ENCODE data around the gene NDUFAF2.
"Not testable (repeated sequence)": the region's sequence is repeated elsewhere in the genome, so short reads cannot be mapped to it uniquely, and the experiment has no call there.

NDUFAF2 gene, protein sequence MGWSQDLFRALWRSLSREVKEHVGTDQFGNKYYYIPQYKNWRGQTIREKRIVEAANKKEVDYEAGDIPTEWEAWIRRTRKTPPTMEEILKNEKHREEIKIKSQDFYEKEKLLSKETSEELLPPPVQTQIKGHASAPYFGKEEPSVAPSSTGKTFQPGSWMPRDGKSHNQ

DNA sequence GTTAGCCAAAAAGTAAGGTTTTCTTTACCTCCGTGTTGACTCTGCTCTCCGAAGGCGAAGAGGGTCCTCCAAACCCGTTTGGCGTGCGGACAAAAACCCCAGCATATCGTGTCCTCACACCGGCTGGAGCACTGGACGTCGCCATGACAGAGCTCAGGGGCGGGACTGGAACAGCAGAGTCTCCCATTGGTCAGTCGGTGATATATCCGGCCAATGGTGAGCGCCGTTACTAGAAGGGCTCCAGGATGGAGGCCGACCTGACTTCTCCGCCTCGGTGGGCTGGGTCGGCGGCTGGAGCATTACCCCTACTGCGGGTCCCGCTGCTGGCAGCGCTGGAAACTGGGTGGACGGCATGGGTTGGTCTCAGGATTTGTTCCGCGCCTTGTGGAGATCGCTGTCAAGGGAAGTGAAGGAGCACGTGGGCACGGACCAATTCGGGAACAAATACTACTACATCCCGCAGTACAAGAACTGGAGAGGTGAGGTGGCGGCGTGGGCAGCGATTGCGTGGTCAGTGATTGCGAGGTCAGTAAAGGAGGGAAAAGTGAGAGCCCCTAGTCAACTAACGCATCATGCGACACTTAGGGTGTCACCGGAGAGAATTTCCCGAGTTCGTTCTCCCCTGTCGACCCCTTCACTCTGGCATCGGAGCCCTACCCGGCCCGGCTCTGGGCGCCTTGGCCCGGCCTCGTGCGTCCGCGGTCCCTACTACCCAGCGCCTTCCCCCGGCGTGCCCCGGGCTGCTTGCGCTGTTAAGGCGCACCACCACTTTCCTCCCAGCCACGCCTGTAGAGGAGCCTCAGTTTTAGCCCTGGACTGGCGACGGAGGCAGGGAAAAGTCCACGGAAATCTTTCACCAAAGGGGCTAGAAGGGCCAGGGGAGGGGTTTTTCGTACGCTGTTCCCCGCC lies at the start of gene NDUFAF2, which contains the start of gene ERCC8:
Gene NDUFAF2 (plus strand): TSS at position 302 of the 909 bp plus-strand sequence. CDS start 51 bp downstream, at position 353.
Gene ERCC8 (minus strand): TSS at position 167 of the 909 bp plus-strand sequence. CDS start 62 bp downstream, at position 105.
- DNase-seq, result peak; percentile 63

DNA sequence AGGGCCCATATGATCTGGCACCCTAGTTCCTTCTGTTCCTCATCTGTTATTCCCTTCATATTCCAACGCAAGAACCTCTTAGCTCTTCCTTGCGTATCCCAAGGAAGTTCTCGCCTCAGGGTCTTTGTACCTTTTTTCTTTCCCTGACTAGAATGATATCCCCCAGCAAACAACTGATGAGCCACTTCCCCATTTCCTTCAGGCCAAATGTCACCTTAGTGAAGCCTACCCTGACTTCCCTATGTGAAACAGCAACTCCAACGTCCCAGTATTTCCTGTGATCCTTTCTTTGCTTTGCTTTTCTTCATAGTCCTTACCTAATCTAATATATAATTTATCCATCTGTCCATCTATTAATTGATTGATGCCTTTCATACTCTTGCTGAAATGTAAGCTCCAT lies 48.0 kb upstream of the NDUFAF2 start:
- no peak for DNase-seq

DNA sequence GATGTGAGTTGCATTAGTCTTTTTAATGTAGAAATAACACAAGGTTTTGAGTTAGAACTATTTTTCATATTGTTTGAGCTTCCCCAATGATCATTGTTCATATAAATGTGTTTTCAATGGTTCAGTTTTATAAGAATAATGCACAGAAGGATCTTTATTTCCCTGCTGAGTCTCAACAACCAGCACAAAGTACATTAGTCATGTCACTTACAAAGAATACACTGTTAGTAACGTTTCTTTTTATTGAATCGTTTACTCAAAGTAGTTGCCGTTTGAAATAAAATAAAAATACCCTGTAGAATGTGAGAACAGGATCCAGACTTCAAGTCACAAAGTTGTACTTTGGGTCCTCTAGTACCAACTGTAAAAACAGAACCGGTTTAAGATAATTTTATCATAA lies 41.6 kb upstream of the NDUFAF2 start:
- DNase-seq, result no peak

DNA sequence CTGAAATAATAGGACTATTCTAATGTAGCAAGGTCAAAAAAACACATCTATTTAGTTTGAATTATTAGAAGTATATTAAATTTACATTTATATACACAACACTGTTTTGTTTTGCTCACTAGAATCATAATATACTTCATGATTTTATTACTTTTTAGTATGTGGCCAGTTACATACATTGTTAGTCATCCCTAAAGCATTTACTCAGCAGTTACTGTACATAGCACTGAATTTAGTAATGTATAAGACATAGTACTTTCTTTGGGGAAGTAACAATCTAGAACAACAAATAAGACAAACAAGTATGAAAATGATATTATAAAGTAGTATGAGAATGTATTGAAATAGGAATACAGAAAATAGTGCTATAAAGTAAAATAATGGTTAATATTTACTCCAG lies 28.4 kb upstream of the NDUFAF2 start:
- DNase-seq, result no peak

DNA sequence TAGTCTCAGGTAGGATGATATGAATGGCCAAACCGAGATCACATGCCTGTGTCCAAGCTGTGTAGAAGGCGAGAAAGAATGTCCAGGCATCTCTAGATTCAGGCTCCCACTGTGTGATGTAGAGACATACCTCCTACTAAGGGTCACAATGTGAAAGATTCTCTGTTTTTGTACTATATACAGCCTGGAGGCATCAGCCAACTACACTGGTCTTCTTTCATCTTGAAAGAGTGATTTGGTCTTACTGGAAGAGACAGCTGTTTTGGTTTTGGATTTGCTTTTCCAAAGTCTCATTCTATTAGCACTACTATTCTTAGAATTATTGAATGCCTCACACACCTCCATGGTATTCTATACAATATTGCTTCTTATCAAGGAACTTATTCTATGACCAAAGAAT lies 26.5 kb upstream of the NDUFAF2 start:
- no peak for DNase-seq

DNA sequence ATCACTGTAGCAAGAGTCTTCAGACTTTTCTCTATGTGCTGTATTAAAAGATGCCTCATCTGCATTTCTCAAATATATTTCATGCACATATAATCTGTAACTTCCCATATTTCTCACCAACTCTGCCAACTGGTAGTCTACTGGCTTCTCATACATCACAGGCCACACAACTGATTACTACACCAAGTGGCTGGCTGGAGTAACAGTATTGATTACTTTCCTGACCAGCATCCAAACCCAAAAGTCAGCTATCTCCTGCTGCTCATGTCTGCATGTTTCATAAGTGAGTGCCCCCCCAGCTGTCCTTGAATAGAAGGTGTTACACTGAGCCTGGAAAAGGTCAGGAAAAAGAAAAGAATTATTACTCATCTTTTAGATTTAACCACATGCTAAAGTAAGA lies 17.6 kb upstream of the NDUFAF2 start:
- DNase-seq, result no peak

DNA sequence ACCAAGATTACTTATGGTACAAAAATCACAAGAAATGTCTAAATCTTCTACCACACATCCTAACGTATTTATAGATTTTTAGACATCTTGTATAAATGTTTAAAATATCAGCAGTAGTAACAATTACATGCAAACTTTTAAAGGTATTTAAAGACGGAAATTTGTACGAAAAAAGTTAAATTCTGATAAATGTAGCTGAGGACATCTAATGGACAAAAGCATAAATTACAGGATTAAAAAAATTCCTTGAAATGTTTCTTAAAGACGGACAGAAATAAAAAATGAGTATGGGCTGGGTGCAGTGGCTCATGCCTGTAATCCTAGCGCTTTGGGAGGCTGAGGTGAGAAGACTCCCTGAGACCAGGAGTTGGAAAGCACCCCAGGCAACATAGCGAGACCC lies 16.0 kb upstream of the NDUFAF2 start:
- DNase-seq, result no peak

DNA sequence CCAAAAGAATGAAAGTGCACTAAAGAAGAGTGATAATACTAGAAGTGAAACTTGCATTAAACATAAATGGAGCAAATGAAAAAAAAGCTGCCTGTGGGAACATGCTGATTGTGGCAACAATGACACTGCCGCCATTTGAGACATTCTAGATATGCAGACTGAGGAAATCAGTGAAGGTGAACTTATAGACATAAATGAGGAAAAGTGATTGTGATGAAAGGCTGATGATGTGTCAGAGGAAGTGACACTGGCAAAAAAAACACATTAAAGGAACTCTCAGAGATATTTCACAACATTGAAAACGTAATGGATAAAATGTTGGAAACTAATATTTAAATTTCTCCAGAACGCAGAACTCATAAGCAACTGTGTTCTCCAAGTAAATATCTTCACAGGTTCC lies 1.4 kb upstream of the NDUFAF2 start:
- DNase-seq, result no peak

DNA sequence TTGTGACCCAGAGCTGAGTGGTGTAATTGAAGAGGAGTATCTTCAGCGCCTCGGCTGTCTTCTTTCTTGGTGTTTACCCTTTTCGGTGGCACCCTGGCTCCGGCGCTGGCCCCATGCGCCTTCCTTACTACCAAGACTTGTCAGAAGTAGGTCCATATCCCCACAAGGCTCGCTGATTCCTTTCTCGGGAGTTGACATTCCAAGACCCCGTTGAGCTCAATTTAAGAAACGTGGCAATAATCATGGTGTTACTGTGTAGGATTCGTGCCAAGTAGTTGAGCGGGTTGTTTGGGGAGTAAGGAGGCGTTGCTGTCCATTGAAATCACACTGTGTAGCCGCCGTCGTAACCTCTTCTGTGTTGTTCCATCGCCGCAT lies 795 bp downstream of the NDUFAF2 start:
- DNase-seq, result peak; percentile 27

DNA sequence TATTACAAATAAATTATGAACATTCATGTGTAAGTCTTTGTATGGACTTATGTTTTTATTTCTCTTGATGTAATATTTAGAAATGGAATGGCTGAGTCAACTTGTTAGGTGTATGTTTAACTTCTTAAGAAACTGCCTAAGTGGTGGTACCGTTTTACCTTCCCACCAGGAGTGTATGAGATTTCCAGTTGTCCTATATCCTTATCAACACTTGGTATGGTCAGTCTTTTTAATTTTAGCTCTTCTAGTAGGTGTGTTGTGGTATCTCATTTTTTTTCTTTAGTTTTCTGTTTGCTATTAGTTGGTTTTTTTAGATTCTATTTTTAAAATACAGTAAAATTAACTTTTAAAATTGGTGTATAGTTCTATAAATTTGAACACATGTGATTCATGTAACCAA lies 3.7 kb downstream of the NDUFAF2 start:
- DNase-seq, result no peak

DNA sequence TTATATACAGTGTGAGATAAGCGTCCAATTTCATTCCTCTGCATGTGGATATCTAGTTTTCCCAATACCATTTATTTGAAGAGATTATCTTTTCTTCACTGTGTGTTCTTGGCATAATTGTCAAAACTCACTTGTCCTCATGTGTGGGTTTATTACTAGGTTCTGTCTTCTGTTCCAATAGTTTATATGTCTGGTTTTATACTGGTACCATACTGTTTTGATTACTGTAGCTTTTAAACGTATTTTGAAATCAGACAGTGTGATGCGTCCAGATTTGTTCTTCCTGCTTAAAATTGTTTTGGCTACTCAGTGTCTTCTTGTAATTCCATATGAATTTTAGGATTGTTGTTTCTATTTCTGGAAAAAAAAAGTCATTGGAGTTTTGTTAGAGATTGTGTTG lies 10.2 kb downstream of the NDUFAF2 start:
- DNase-seq, result no peak

DNA sequence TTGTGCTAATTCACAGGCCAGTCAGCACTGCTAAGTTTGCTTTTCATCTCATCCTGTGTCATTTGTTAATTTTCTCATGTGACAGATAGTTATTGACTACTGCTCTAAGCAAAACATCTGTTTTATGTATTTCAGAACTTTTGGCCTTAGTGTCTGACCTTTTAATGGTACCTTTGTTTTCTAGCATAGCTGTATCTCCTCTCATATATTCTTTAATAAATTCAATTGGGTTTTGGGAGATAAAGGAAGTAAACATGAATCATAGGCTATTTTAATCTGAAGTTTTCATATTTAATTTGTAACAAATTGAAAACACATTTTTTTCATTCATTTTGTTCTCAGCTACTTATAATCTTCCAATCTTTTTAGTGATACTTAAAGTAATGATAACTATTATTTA lies 13.1 kb downstream of the NDUFAF2 start:
- no peak for DNase-seq

DNA sequence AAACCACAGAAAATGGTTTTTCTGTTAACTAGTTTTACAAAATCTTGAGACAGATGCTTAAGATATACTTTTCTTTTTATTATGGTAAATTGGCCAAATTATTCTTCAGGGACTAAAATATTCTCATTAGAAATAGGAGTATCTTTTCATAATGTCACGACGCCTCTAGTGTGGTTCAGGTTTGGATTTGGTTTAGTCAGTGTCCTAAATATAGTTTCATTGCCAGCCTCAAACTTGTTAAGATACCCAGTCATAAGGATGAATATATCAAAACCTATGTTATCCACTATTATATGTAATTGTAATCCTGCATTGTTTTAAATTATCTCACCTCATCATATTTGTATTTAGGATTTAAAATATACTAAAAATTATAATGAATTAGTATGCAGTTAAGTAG lies 13.7 kb downstream of the NDUFAF2 start:
- no peak for DNase-seq

DNA sequence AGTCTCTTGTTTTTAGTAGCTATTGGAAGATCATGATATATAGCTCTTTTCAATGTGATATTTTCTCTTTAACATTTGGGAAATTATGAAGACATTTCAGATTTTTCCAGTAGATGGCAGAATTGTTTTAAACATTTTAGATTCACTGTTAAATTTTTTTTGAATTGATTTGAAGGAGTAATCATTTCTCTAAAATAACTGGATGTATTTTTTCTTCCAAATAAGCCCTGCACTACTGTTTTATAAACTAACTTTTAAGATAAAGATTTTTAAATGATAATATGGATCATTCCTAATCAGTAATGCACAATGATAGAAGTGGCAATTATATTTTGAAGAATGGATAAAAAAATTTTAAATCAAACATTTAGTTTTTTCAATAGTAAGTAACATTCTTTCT lies 14.2 kb downstream of the NDUFAF2 start:
- no peak for DNase-seq

DNA sequence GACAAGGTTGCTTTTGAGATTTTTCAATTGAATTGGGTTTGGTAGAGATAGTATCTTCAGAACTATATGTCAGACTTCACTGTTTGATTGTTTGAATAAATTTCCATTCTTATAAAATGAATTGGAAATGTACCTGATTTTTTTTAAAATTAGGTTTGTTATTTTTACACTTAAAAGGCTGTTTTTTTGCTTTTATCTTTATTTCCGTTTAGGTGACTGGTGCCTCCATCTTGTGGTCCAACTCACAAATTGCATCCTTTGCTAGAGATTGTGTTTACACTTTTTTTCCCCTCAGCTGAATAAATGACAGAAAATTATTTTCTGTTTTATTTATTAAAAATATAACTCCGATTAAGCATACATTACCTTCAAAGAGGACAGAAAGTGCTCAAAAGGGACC lies 15.6 kb downstream of the NDUFAF2 start:
- DNase-seq, result no peak

DNA sequence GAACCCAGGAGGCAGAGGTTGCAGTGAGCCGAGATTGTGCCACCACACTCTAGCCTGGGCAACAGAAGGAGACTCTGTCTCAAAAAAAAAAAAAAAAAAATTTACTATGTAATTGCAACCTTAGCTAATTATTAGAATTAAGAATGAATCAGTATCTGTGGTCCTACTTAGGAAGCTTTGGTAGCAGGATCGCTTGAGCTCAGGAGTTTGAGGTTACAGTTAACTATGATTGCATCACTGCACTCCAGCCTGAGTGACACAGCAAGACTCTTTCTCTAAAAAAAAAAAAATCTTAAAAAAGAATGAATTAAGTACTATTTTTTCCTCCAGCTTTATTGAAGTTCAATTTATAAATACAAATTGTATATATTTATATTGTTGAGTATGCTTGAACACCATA lies 16.7 kb downstream of the NDUFAF2 start:
- no peak for DNase-seq

DNA sequence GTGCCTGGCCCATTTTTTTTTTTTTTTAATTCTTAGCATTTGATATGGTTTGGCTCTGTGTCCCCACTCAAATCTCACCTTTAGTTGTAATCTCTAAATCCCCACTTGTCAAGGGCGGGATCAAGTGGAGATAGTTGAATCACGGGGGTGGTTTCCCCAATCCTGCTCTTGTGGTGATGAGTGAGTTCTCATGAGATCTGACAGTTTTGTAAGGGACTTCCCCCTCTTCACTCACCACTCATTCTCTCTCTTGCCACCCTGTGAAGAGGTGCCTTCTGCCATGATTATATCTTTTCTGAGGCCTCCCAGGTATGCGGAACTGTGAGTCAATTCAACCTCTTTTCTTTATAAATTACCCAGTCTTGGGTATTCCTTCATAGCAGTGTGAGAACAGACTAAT lies 27.2 kb downstream of the NDUFAF2 start:
- DNase-seq, result no peak

DNA sequence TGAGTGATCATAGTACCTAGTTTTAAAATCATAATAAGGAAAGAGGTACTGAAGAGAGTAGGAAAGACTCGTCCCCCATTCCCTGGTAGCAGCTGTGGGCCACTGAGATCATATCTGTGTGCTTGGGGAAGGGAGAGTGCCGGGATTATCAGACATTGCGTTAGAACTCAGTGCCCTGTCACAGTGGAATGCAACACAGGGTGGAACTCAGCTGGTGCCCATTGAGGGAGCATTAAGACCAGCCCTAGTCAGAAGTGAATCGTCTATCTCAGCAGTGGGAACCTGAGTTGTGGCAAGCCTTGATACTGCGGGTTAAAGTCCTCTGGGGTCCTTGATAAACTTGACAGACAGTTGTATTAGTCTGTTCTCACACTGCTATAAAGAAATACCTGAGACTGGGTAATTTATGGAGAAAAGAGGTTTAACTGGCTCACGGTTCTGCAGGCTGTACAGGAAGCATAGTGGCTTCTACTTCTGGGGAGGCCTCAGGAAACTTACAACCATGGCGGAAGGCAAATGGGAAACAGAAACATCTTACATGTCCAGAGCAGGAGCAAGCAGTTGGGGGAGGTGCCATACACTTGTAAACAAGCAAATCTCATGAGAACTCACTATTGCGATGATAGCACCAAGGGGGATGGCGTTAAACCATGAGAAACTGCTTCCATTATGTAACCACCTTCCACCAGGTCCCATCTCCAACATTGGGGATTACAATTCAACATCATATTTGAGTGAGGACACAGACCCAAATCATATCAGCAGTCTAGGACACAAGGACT lies 33.1 kb downstream of the NDUFAF2 start:
- DNase-seq, result no peak

DNA sequence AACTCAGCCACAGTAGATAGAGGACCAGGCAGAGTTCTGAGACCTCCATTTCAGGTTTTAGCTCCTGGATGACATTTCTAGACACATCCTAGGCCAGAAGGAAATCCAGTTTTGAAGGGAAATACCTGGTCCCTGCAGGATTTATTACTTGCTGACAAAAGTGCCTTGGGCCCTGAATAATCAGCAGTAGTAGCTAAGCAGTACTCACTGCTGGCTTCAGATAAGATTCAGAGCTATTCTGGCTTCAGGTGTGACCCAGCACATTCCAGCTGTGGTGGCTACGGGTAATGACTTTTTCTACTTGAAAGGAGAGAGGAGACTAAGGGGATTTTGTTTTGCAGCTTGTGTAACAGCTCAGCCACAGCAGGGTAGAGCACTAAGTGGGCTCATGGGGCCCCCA lies 34.0 kb downstream of the NDUFAF2 start:
- no peak for DNase-seq

DNA sequence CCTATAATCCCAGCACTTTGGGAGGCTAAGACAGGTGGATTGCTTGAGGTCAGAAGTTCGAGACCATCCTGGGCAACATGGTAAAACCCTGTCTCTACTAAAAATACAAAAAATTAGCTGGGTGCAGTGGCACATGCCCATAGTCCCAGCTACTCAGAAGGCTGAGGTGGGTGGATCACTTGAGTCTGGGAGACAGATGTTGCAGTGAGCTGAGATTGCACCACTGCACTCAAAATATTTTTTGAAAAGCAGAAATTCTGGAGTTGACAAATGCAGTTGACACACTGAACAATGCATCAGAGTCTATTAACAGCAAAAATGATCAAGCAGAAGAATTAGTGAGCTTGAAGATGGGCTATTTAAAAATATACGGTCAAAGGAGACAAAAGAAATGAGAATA lies 35.5 kb downstream of the NDUFAF2 start:
- no peak for DNase-seq

DNA sequence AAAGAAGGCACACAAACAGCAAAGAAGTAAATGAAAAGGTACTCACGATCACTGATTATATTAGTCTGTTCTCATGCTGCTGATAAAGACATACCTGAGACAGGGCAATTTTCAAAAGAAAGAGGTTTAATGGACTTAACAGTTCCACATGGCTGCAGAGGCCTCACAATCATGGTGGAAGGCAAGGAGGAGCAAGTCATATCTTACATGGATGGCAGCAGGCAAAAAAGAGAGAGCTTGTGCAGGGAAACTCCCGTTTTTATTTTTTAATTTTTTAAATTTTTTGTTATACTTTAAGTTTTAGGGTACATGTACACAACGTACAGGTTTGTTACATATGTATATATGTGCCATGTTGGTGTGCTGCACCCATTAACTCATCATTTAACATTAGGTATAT lies 37.1 kb downstream of the NDUFAF2 start:
- DNase-seq, result not testable (repeated sequence)

DNA sequence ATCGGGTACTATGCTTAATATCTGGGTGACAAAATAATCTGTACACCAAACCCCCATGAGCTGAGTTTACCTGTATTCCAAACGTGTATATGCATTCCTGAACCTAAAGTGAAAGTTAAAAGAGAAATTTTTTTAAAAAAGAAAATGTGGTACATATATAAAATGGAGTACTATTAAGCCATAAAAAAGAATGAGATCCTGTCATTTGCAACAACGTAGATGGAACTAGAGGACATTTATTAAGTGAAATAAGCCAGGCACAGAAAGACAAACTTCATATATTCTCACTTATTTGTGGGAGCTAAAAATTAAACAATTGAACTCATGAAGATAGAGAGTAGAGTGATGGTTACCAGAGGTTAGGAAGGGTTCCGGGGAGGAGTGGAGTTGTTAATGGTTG lies 44.8 kb downstream of the NDUFAF2 start:
- DNase-seq, result no peak

DNA sequence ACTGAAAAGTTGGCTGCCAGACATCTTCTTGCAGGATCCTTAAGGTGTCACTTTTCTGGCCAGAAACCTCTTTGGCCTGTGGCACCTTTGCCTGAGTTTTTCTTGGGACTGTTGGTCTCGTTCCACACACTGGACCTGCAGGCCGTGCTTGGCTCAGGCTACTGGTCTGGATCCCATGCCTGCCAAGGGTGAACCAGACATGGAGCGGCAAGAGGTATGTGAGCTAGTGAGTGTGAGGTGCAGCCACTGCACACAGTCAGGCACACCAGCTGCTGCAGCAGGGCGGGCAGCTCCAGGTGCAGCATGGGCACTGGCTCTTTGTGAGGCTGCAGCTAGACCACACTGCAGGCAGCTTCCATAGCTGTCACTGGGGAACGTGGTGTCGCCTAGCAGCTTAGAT lies 47.9 kb downstream of the NDUFAF2 start:
- DNase-seq, result no peak

DNA sequence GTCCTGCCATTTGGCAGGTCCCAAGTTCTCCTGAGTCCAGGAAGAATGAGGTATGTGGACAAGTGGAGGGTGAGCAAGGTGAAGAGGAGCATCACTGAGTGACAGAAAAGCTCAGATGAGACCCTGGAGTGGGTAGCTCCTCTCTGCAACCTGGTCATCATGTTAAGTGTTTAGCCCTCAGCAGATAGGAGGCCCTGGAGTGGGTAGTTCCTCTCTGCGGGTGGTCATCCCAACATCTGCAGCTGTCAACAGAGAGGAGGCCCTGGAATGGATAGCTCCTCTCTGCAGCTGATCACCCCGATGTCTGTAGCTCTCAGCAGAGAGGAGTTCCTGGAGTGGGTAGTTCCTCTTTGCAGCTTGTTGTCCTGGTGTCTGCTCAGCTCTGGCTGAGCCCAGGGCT lies 48.4 kb downstream of the NDUFAF2 start:
- DNase-seq, result no peak

Data from DMS79 treated with DMSO at 0.1 percent for 48 hours (cell line).